Anterior cingulate cortex (tissue), 58 donors: ENCODE measurements around the gene MTM1.

Source experiments
- DNase-seq, 58 donors: peaks; one replicate each; lab custom pipeline; 2025; lab: John Stamatoyannopoulos, UW

Gene MTM1

GRCh38 chrX:150649096-150649870 is 80.9 kb downstream of the MTM1 start:
- peak in 1 of 58 donors; percentile 2 for DNase-seq

GRCh38 chrX:150651906-150652305 is 83.5 kb downstream of the MTM1 start:
- DNase-seq = no peak

GRCh38 chrX:150655788-150656187 is 87.4 kb downstream of the MTM1 start:
- no peak for DNase-seq

GRCh38 chrX:150663073-150663472 is 94.7 kb downstream of the MTM1 start:
- no peak for DNase-seq

GRCh38 chrX:150664290-150664689 is 95.9 kb downstream of the MTM1 start:
- DNase-seq = peak in 27 of 58 donors; percentile 0 to 34 (median 4)

GRCh38 chrX:150676221-150676620 is 107.8 kb downstream of the MTM1 start:
- DNase-seq = no peak

- peak in 4 of 58 donors; percentile 0 to 7 (median 2) for DNase-seq
Observed at GRCh38 chrX:150680974-150681373, 112.6 kb downstream of the MTM1 start.

- no peak for DNase-seq
Observed at GRCh38 chrX:150683112-150683511, 114.7 kb downstream of the MTM1 start.

GRCh38 chrX:150683536-150684146 is 115.2 kb downstream of the MTM1 start:
- no peak for DNase-seq

- DNase-seq = no peak
Observed at GRCh38 chrX:150688911-150689451, 120.6 kb downstream of the MTM1 start.

GRCh38 chrX:150690126-150690525 is 121.7 kb downstream of the MTM1 start:
- peak in 1 of 58 donors; percentile 12 for DNase-seq

GRCh38 chrX:150692296-150692695 is 123.9 kb downstream of the MTM1 start:
- peak in 1 of 58 donors; percentile 39 for DNase-seq

GRCh38 chrX:150692831-150693724 is 124.7 kb downstream of the MTM1 start, which contains the start of gene MTMR1:
TSS of gene MTMR1 (plus strand) at chrX:150693396. CDS start at chrX:150693531, 135 bp downstream.
- peak in 25 of 58 donors; percentile 0 to 42 (median 11) for DNase-seq

GRCh38 chrX:150693725-150694574 is 125.5 kb downstream of the MTM1 start:
- DNase-seq = peak in 14 of 58 donors; percentile 0 to 22 (median 7)

- no peak for DNase-seq
Observed at GRCh38 chrX:150694738-150695410, 126.5 kb downstream of the MTM1 start.

GRCh38 chrX:150696331-150696730 is 127.9 kb downstream of the MTM1 start:
- no peak for DNase-seq

GRCh38 chrX:150696866-150697265 is 128.4 kb downstream of the MTM1 start:
- no peak for DNase-seq

- DNase-seq = no peak
Observed at GRCh38 chrX:150697641-150698040, 129.2 kb downstream of the MTM1 start.

- no peak for DNase-seq
Observed at GRCh38 chrX:150698981-150699380, 130.6 kb downstream of the MTM1 start.
